ENCODE results near the gene DPM2.
A peak's percentile ranks its signal among the peaks of the same experiment; 100 is the strongest.

The DPM2 gene

DNA sequence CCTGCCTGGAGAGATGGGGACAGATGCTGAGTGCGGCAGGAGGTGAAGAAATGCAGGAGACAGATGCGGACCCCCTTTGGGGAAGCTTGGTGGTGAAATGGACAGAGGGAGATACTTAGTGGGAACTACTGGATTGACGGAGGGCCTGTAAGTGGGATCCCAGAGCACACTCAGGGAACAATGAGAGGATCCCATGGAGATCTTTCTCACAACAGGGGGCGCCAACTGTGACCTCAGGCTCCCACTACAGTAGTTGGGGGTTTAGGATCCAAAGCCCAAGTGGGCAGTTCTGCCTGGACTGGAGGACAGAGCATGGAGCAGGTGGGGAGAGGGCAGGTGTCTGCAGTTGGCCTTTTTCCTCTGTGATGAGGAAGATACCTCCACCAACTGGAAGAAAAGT, 3.4 kb downstream of the DPM2 start:
- no peak for DNase-seq

DNA sequence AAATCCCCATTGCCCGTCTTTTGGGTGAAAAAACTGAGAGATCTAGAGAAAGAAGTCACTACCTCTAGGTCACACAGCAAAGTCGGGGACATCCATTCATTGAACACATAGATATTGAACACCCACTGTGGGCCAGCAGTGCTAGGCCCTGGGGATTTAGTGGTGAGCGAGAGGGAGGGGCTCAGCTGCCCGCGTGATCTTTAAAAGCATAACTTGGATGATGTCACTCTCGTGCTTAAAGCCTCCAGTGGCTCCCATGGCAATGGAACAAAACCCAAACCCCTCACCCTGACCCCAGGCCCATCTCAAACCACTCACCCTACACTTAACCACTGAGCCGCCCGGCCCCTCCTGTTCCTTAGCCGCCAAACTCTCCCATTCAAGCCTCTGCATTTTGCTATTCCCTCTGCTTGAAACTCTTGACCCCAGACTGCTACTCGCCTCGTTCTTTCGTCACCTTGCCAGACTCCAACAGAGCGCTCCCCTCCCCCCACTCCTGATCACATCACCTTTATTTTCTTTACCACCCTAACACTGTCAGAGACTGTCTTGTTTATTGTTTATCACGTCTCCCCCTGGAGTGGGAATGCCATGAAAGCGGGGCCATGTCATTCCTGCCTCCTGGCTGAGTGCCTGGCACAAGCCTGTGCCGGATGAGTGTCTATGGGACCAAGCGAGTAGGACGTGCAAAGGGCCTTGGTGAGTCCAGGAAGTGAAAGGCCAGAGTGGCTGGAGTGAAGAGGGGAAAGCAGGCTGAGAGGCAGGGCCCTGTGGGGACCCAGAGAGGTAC, 6.4 kb downstream of the DPM2 start:
- no peak for DNase-seq

DNA sequence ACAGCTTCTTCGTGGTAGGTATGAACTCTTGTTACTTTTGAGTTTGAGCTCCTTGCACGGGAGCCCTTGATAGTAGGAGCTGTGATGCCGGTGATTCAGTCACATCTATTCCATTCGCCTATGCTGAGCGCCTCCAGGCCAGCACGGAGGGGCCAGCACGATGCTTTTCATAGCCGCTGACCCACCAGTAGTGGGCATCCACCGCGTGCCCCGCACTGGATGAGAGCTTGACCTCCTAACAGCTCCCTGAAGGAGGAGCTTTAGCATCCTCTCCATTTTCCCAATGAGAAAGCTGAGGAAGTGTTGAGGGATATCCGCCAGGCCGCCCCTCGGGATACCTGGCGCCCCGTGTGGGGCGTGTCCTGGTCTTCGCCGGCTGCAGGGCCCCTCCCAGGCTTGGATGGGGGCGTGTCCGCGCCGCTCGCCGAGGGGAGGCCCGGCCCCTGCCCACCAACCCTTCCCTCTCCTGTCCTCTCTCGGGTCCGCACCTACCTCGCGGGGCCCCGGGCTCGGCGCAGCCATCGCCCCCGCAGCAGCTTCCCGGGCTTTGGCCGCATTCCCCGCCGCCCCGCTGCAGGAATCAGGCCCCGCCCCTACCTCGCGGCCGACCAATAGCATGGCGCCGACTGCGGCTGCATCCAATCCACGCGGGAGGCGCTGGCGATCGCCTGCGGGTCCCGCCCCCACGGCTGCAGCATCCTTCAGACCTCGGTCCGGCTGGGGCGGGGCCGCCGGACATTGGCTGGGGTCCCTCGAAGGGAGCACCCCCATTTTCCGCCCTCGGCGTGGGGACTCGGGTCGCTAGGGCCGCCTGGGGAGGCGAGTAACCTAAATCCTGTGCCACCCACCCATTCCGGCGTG, 7.2 kb downstream of the DPM2 start, which contains the start of gene PIP5KL1:
TSS of gene PIP5KL1 (minus strand) at position 547 of the 861 bp plus-strand sequence. CDS start at position 522, 25 bp downstream.
- DNase-seq, result peak; percentile 45

DNA sequence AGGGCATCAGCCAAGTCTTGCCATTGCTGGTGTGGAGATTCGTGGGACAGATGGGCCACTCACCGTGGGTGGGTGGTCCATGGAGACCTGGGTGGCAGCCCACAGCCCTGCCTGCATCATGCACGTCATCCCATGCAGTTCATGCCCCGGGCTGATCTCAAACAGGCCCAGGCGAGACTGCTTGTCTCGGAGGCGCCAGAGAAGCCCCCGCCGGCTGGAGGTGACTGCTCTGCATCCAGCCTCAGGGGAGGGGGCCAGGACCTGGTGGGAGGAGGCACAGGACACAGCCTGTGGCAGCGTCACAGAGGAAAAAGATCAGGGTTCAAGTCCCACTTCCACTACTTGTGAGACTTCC, 8.1 kb downstream of the DPM2 start:
- DNase-seq, result no peak

DNA sequence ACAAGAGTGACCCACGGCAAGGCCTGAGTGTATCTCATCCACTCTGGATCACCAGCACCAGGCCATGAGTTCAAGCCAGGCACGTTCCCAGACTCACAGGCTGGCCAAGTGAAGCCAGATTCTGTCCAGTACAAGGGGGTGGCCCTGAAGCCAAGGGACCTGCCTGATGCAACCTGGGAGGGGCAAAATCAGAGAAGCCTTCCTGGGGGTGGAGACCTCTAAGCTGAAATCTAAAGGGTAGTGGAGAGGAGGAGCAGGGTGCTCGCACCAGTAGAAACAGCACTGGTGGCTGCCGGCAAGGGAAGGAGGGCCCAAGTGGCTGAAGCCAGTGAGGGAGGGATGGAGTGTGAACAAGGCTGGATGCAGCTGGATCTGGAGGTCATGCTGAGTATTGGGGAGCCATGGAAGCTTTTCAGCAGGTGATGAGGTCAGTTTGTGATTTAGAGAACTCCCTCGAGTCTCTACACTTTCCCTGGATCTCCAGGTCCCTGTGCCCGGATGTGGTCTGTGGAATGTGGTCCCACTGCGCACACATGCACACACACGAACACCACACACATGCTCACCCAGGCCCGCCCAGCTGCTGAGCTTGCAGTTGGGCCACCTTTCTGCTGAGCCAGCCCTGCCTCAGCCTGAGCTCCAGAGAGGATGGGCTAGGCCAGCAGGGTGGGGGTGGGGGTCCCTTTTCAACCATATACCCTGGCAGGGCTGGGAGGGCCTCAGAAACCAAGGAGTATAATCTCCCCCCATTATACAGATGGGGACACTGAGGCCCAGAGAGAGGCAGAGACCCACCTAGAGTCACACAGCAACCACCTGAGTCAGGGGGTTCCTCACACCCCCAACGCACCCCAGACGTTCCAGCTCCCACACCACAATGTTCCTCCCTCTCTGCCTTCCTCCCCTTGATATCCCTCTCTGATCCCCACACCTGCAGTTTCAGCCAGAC, 8.7 kb downstream of the DPM2 start:
- DNase-seq, result no peak

DNA sequence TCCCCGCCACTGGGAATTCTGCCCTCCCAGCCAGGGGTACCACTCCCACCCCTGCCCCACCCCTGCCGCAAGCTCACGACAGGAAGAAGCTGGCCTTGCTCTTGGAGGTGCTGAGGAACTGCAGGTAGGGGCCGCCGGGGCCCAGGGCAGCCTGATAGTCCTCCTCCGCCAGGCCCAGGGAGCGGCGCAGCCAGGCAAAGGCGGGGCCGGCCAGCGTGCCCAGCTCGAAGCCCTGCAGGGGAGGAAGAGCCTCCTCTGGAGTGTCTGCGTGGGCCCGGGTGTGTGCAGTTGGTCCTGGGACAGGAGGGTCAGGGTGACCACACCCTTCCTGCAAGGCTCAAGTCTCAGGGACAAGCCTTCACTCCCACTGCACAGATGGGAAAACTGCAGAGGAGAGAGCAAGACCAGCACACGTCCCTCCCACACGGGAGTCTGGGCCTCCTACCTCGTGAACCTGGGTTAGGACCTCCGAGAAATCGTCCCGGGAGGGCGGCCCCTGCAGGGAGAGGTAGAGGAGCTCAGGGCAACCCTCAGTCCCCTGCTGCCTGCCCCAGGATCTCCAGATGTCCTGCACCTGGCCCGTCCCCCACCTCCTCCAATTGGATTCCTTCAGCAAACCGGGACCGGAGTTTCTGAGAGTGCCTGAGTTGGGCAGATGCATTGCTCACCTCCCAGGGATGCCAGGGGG, 9.5 kb downstream of the DPM2 start:
- no peak for DNase-seq

DNA sequence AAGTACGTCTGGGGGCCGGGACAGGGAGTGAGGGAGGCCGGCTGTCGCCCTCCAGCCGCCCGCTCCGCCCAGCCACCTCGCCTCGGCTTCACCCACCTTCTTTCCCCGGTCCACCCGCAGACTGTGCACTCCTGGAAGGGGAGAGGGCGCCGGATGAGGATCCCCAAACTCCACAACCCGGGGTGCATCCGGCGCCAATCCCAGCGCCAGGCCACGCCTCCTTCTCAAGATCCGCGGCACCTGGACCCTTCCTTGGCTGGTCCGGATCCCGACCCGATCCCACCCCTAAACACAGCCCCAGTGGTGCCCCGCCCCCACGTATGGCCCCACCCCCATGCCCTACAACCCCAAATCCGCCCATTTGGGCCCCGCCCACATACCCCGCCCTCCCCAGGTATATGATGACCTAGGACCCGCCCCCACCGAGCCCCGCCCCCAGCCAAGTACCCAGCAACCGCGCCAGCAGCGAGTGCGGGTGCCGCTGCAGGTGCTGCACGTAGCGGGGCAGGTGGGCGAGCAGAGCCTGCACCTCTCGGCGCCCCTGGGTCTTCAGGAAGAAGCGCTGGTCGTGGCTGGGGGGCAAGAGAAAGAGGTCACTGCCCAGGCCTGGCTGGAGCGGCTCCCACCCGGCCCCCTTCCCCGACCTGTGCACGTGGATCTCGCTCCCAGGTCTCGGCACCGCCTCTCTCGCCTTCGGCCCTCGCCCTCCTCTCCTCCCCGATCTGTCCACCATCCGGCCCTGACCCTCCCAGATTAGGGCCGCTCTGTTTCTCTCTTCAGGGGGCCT, 10.3 kb downstream of the DPM2 start:
- peak; percentile 62 for DNase-seq

DNA sequence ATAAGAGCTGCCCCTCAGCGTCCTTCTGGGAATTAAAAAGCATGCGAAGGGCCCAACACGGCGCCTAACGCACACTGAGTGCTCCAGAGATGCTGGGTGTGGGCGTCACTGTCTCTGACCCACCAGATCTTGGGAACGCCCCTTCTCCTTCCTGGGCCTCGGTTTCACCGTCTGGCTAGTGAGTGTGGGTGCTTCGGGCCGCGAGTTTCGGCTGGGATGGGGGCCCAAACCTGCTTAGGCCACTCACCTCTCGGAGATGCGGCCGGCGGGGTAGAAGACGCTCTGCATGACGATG, 10.8 kb downstream of the DPM2 start:
- DNase-seq, result no peak

DNA sequence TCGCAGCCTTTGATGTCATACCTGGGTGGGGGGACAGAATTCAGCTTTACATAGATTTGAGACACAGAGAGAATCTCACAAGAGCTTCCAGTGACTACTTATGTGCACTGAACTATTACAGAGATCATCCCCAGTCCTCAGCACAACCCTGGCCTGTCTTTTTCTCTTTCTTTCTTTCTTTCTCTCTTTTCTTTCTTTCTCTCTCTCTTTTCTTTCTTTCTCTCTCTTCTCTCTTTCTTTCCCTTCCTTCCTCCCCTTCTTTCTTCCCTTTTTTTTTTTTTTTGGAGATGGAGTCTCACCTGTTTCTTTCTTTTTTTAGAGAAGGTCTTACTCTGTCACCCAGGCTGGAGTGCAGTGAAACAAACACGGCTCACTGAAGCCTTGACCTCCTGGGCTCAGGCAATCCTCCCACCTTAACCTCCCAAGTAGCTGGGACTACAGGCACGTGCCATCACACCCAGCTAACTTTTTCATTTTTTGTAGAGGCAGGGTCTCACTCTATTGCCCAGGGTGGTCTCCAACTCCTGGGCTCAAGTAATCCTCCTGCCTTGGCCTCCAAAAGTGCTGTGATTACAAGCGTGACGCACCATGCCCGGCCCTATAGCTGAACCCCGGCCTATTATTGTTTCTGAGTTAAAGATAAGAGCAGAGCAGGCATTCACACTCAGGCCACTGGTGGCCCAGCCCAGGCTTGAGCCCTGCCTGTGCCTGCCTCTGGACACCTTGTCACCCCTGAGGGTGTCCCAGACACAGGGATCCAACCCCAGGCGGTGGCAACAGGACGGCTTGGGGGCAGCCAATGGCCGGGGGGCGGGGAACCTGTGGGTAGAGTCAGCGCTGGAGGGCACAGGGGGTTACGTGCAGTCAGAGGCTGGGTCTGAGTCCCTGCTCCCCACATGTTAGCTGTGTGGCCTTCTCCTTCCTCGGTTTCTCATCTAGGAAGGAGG, 11.4 kb downstream of the DPM2 start:
- no peak for DNase-seq

DNA sequence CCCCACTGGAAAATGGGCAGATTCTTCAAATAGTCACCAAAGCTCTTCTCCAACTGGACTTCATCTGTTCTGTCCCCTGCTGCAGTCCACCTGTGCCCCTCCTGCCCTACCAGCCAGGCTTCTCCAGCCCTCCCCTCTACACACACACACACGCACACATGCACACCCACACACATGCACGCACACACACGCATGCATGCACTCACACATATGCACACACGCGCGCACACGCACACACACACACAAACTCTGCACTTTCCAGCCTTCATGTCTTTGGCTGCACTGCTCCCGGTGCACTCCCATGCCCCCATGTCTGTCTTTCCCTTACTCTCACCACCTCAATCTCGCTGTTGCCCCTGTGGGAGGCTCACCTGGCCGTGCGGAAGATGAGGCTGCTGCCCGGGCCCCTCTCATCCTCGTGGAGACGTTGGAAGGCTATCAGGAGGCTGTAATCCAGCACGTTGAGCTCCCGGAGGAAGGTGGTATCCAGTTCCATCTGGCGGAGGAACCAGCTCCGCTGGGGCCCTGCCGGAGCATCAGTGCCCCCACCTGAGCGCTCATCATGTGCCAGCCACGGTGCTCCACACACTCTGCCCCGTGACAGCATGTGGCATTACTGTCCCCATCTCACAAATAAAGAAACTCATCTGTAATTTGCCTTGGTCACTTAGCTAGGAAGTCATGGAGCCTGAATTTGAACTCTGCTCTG, 12.8 kb downstream of the DPM2 start:
- no peak for DNase-seq

DNA sequence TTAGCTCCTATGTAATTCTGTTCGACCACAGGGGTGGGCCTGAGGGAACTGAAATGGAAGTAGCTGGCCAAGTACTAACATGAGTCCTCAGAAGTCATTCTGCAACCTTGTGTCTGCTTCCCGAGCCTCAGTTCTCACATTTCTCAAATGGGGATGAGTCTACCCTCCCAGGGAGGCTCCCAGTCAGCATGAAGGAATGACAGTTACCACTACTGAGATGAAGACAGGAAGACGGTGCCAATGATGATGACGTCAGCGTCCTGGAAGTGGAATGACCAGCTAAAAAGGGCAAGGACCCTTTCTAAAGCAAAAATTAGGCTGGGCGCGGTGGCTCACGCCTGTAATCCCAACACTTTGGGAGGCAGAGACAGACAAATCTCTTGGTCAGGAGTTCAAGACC, 13.9 kb downstream of the DPM2 start:
- DNase-seq, result no peak

DNA sequence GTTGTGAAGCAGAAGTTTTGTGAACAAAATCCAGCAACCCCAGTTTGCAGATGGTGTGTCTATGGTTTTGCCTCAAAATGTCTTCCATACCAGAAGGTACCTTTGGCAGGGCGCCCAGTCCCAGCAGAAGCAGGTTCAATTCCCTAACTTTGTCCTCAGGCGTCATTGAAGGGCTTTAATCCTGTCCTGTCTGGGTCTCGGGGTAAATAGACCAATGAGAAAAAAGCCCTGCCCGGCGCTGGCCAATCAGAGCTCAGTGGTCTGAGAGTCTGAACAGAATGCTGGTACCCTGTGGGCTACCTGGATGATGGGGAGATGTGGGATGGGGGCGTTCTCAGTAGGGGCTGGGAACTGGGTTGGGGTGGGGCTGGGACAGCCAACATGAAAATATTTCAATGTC, 14.6 kb downstream of the DPM2 start:
- DNase-seq, result no peak

DNA sequence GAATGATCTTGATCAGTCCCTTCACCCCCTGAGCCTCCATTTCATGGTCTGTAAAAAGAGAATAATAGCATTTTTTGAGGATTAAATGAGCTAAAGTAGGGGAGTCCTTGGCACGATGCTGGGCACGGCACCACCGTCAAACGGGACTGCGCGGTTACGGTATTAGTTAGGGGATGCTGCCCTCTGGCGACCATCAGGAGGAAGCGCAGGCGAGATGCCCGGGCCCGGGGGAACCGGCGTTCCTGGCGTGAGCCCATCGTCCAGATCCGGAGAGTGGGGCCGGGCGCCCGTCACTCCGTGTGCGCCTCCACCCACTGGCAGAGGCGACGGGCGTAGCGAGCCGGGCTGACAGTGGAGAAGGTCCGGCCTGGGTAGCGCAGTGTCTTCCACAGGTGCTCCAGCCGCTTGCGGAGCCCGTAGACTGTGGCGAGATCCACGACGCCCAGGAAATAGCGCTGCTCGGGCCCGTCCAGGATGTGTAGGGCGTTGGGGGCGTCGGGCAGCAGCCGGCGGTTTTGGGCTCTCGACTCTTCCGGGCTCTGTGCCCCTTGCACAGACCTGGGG, 16.0 kb downstream of the DPM2 start:
- peak; percentile 71 for DNase-seq

DNA sequence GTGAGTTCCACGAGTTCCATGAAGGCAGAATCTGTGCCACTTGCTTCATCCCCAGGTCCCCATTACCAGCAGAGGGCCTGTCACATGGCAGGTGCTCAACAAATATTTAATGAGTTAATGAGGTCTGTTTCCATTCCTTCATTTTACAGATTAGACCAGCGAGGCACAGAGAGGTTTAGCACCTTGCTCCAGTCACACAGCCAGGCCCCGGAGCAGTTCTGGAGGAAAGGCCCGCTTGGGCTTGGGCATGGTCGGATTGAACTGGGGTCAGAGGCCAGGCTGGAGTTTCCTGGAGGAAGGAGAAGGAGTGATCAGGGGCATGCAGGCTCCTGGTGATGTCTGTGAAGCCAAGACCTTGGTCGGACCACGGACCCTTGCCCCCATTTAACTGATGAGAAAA, 16.9 kb downstream of the DPM2 start:
- no peak for DNase-seq

DNA sequence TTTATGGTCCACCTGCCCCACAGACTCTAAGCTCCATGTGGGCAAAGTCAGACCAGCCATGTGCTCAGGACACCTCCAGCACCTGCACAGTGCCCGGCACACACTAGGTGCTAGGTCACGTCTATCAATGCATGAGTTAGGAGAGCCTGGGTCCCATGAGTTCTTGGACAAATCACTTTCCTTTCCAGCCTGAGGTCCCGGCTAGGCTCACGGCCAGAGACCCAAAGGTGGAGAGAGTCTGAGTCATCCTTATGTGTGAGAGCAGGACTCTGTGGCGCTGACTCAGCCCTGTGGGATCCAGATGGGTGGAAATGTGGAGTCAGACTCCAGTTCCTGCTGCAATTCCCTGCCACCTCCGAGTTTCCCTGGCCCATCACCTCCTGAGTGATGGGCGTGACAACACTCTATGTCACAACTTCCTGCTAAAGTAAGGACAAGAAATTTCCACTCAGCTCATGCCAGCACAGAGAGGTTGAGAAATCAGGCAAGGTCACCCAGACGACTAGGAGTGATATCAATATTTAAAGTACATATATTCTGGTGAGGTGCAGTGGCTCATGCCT, 18.3 kb downstream of the DPM2 start:
- no peak for DNase-seq

DNA sequence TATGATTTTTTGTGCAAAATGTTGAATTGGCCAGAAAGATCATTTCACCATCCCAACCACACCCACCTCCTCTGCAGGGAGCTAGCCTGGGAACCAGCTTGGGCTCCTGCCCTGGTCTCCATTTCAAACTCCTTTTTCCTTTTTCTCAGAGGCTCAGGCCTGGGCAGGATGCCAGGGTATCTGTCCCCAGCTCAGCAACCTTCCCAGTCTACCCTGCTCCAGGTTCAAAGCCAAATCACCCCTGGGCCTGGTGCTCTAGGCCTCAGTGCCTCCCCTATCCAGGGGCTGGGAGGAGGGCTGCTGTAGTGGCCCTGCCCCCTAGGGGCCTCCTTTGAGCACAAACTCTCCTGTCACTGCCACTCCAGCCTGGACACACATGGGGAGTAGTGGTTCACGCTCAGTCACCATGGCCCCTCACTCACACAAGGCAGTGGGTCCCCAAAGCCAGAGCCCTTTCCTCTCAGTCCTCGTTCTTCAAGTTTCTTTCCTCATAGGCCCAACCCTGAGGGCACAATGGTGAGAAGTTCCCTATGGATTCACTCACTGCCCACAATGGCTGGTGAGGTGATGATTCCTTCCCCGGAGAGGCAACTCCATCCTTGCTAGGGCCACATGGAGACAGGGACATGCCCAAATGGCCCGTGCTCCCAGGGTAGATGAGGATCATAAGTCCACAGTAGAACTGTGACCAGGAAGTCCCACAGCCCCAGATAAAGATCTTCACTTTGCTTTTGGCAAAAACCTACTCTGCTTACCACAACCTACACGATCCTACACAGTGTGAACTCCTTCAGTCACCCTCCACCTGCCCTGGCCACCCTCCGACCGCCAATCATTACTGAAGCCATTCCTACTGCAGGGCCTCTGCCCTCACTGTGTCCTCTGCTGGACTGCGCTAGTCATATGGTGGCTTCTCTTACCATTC, 19.2 kb downstream of the DPM2 start:
- no peak for DNase-seq

DNA sequence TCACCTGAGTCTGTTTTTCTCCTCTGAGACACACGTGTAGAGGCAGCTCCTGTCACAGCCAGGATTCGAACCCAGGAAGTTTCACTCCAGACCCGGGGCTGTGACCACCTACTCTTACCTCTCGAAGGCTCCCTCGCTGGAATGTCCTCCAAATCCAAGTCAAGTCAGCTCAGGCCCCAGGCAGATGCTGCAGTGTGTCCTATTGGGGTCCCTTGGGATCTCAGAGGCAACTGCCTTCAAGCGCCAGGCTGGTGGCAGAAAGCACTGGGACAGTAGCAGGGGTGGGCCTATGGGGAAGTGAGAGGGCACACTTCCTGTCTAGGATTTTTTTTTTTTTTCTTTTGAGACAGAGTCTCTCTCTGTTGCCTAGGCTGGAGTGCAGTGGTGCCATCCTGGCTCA, 20.1 kb downstream of the DPM2 start:
- DNase-seq, result no peak
